ENCODE results near the gene PTPRK.
"Not testable (repeated sequence)": the region's sequence is repeated elsewhere in the genome, so short reads cannot be mapped to it uniquely, and the experiment has no call there.

The PTPRK gene

DNA sequence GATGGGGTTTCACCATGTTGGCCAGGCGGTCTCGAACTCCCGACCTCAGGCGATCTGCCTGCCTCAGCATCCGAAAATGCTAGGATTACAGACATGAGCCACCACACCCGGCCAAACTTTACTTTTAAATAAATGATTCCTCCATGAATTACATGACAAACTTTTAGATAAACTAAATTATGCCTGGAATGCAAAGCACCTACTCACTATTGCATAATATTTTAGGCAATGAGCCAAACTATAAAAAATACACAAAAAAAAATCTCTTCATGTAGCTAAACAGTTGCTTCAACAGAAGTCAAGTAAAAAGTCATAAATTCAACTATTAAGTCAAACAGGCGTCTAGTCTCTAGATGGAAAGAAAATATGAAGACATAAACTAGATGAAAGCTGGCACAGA lies 56.5 kb downstream of the PTPRK start:
- Histone ChIP-seq H3K4me2 (ENCODE audit: low read length) (no peak overlapping the region), H3K9ac (ENCODE audit: low read depth, low read length) (no peak overlapping the region), H3K4me1 (ENCODE audit: control insufficient read depth, insufficient read depth, low read length) (peaks cover 19% of the 10 kb centered on the region), H3K9me3 (replicated peaks; ENCODE audit: low read length) (no peaks in the 10 kb centered on the region), H3K4me3 (ENCODE audit: low read length) (no peak overlapping the region), H3K36me3 (ENCODE audit: insufficient read depth, low read length) (no peaks in the 10 kb centered on the region), H3K27me3 (ENCODE audit: control insufficient read depth, insufficient read depth, low read length) (no peaks in the 10 kb centered on the region)

DNA sequence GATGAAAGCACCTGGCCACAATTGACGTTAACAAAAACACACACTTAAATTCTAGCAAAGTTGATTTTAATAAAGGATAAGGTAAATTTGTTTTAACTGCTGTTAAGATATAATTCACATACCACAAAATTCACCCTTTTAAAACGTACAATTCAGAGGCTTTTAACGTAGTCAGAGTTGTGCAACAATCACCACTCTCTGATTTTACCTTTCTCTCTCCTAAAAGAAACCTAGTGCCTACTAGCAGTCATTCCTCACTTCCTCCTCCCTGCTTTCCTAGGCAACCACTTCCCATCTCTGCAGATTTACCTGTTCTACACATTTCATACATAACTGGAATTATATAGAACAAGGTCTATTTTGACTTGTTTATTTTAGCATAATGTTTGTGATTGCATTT lies 58.9 kb downstream of the PTPRK start:
- Histone ChIP-seq H3K4me3 (ENCODE audit: low read length) (no peak overlapping the region), H3K36me3 (ENCODE audit: insufficient read depth, low read length) (no peaks in the 10 kb centered on the region), H3K9me3 (replicated peaks; ENCODE audit: low read length) (no peaks in the 10 kb centered on the region), H3K4me2 (ENCODE audit: low read length) (no peak overlapping the region), H3K27me3 (ENCODE audit: control insufficient read depth, insufficient read depth, low read length) (no peaks in the 10 kb centered on the region), H3K4me1 (ENCODE audit: control insufficient read depth, insufficient read depth, low read length) (peaks cover 19% of the 10 kb centered on the region), H3K9ac (ENCODE audit: low read depth, low read length) (no peak overlapping the region)

DNA sequence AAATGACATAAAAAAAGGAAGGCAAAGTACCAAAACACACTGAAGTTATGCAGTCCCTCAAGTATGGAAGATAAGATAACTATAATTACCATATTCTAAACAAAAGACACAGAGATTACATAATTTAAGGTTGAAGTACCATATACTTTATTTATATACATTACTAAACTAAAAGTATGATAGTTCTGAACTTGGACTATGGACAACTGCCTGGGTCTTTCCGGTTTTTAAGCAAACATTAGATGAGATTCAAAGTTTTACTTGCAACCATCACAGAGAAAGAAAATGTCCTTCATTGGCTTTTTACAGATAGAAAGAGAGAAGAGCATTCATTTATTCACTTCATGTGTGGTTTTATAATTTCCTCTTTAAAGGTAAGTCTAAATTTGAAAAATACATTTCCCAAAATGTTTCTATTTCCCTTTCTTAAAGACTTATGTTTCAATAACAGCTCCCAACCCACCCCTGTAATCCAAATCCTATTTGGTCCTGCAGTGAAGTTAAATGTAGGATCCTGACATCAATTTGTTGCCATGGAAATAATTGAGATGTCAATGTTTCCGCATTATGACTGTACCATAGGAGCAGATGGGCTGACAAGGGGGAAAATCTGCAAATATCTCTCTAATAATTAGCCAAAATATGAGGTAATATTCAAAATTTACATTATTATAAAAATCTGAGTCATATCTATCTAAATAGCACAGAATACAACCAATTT lies 63.7 kb downstream of the PTPRK start:
- H3K4me3 ChIP-seq (ENCODE audit: low read length): no peak overlapping the region
- no peak overlapping the region for H3K9ac ChIP-seq (ENCODE audit: low read depth, low read length)
- no peaks in the 10 kb centered on the region for H3K27me3 ChIP-seq (ENCODE audit: control insufficient read depth, insufficient read depth, low read length)
- no peaks in the 10 kb centered on the region for H3K9me3 ChIP-seq (replicated peaks; ENCODE audit: low read length)
- no peak overlapping the region for H3K4me2 ChIP-seq (ENCODE audit: low read length)
- H3K36me3 ChIP-seq (ENCODE audit: insufficient read depth, low read length): no peaks in the 10 kb centered on the region
- H3K4me1 ChIP-seq (ENCODE audit: control insufficient read depth, insufficient read depth, low read length): no peaks in the 10 kb centered on the region

DNA sequence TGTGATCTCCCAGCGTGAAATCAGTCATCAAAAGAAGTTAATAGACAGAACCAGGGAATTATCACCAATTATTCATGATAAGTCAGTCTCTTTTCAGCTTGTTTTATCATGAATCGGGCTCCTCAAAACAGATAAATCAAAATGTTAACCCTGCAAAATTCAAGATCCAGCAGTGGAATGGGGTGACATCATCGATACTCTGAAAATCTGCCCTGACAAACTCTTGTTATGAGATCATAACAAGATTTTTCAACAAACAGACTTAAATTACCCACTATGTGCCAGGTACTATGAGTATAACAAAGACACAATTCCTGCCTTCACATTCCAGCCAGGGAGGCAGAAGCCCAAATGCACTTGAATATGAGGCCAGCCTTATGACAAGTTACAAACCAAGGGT lies 64.4 kb downstream of the PTPRK start:
- Histone ChIP-seq H3K36me3 (ENCODE audit: insufficient read depth, low read length) (no peaks in the 10 kb centered on the region), H3K9ac (ENCODE audit: low read depth, low read length) (no peak overlapping the region), H3K4me2 (ENCODE audit: low read length) (no peak overlapping the region), H3K27me3 (ENCODE audit: control insufficient read depth, insufficient read depth, low read length) (no peaks in the 10 kb centered on the region), H3K4me3 (ENCODE audit: low read length) (no peak overlapping the region), H3K4me1 (ENCODE audit: control insufficient read depth, insufficient read depth, low read length) (no peaks in the 10 kb centered on the region), H3K9me3 (replicated peaks; ENCODE audit: low read length) (no peaks in the 10 kb centered on the region)

DNA sequence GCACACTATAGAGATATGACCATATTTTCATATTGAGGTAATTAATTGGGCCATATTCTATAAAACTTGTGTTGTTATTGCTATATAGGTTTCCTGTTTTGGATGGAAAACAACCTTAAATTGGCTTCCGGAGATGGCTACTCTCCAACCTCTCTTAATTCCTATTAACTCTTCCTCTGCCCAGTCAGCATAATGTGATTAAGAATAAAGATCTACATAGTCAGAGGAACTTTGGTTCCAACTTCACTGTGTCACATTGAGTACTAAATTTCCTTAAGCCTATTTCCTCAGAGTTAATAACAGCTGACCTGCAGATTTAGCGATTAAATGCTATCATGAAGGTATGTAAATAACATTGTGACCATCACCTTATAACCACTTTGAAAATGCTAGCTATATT lies 67.7 kb downstream of the PTPRK start:
- Histone ChIP-seq H3K9ac (ENCODE audit: low read depth, low read length) (no peak overlapping the region), H3K36me3 (ENCODE audit: insufficient read depth, low read length) (no peaks in the 10 kb centered on the region), H3K4me1 (ENCODE audit: control insufficient read depth, insufficient read depth, low read length) (no peaks in the 10 kb centered on the region), H3K9me3 (replicated peaks; ENCODE audit: low read length) (no peaks in the 10 kb centered on the region), H3K27me3 (ENCODE audit: control insufficient read depth, insufficient read depth, low read length) (no peaks in the 10 kb centered on the region), H3K4me3 (ENCODE audit: low read length) (no peak overlapping the region), H3K4me2 (ENCODE audit: low read length) (no peak overlapping the region)

DNA sequence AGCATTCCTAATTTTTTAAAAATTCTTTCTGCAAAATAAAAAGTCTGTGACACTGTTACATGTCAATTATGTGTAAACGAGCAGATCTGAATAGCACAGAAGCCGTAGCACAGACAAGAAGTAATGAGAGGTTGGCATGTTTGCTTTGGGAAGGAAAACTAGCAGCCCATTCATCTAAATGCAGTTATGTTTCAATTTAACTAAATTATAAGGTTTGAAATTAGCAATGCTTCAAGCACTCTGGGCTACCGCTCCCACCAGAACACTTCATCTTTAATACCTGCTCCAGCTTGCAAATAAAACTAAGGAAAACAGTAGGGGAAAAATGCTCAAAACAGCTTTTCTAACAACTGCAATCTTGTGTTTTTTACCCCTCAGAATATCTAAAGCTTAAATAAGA lies 73.9 kb downstream of the PTPRK start:
- Histone ChIP-seq H3K9me3 (replicated peaks; ENCODE audit: low read length) (no peaks in the 10 kb centered on the region), H3K4me1 (ENCODE audit: control insufficient read depth, insufficient read depth, low read length) (no peaks in the 10 kb centered on the region), H3K9ac (ENCODE audit: low read depth, low read length) (no peak overlapping the region), H3K27me3 (ENCODE audit: control insufficient read depth, insufficient read depth, low read length) (no peaks in the 10 kb centered on the region), H3K4me3 (ENCODE audit: low read length) (no peak overlapping the region), H3K36me3 (ENCODE audit: insufficient read depth, low read length) (no peaks in the 10 kb centered on the region), H3K4me2 (ENCODE audit: low read length) (no peak overlapping the region)

DNA sequence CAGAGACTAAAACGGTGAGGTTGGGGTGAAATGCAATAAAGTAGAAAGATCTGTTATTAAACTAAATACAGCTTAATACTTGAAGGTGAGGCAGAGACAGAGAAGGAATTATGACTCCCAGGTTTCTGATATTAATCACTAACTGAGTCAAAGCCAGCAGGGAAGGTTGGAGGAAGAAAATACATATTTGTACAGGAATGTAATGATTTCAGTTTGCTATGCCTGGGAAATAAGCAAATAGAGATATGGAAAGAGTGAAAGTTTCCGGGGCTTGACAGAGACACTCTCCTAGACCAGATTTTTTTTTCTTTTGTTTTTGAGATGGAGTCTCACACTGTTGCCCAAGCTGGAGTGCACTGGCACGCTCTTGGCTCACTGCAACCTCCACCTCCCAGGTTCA lies 76.8 kb downstream of the PTPRK start:
- Histone ChIP-seq H3K9ac (ENCODE audit: low read depth, low read length) (no peak overlapping the region), H3K4me3 (ENCODE audit: low read length) (no peak overlapping the region), H3K36me3 (ENCODE audit: insufficient read depth, low read length) (no peaks in the 10 kb centered on the region), H3K9me3 (replicated peaks; ENCODE audit: low read length) (no peaks in the 10 kb centered on the region), H3K27me3 (ENCODE audit: control insufficient read depth, insufficient read depth, low read length) (no peaks in the 10 kb centered on the region), H3K4me2 (ENCODE audit: low read length) (no peak overlapping the region), H3K4me1 (ENCODE audit: control insufficient read depth, insufficient read depth, low read length) (peaks cover under 1% of the 10 kb centered on the region)

DNA sequence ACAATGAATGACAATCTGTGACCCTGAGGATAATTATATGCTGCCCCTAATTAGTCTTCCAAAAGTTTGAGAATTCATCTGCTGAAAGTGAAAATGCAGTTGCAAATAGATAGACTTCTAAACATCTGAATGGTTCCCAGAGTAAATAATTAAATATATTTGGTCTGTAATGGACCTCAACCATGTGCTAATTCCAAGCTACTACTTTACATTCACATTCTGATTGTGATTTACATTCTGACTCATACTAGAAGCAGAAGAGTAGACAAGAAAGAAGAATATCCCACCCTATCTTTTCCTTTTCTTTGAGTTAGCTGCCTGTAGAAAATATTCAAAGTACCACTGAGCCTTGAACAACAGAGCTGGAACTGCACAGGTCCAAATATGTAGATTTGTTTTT lies 80.8 kb downstream of the PTPRK start:
- Histone ChIP-seq H3K27me3 (ENCODE audit: control insufficient read depth, insufficient read depth, low read length) (no peaks in the 10 kb centered on the region), H3K4me2 (ENCODE audit: low read length) (no peak overlapping the region), H3K9me3 (replicated peaks; ENCODE audit: low read length) (no peaks in the 10 kb centered on the region), H3K36me3 (ENCODE audit: insufficient read depth, low read length) (no peaks in the 10 kb centered on the region), H3K9ac (ENCODE audit: low read depth, low read length) (no peak overlapping the region), H3K4me3 (ENCODE audit: low read length) (no peak overlapping the region), H3K4me1 (ENCODE audit: control insufficient read depth, insufficient read depth, low read length) (peaks cover 5% of the 10 kb centered on the region)

DNA sequence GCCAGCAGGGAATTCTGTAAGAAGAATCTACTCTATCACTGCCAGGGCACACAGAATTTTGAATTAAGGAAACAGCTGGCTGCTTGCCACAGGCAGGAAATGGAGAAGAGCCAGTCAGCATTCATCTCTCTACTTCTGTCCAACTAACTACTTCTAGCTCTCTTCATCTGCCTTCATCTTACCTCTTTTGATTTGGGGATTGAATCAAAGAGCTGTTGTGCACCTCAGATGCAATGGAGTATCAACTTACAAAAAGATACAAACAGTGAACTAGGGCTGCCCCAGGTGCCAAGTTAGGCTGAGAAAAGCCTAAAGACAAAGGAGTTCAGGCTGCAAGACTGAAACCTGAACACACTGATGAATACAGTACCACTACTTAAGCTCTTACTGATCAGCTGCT lies 82.0 kb downstream of the PTPRK start:
- Histone ChIP-seq H3K9me3 (replicated peaks; ENCODE audit: low read length) (no peaks in the 10 kb centered on the region), H3K27me3 (ENCODE audit: control insufficient read depth, insufficient read depth, low read length) (no peaks in the 10 kb centered on the region), H3K4me1 (ENCODE audit: control insufficient read depth, insufficient read depth, low read length) (peaks cover 5% of the 10 kb centered on the region), H3K36me3 (ENCODE audit: insufficient read depth, low read length) (no peaks in the 10 kb centered on the region), H3K4me3 (ENCODE audit: low read length) (no peak overlapping the region), H3K9ac (ENCODE audit: low read depth, low read length) (no peak overlapping the region), H3K4me2 (ENCODE audit: low read length) (no peak overlapping the region)

DNA sequence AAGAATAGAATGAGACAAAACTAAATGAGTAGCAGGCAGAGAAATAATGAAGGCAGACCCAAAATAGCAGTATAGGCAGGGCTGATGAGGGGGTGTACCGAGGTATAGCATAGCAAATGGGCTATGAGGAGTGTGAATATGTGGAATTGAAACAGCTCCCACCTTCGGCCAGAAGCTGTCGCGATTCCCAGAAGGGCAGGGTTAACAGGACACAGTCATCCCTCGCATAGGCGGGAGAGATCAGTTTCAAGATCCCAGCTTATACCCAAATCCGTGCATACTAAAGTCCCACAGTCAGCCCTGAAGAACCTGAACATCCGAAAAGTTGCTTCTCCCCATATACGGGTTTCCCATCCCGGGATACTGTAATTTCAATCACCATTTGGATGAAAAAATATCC lies 82.7 kb downstream of the PTPRK start:
- Histone ChIP-seq H3K4me3 (ENCODE audit: low read length) (no peak overlapping the region), H3K4me1 (ENCODE audit: control insufficient read depth, insufficient read depth, low read length) (peaks cover 5% of the 10 kb centered on the region), H3K27me3 (ENCODE audit: control insufficient read depth, insufficient read depth, low read length) (no peaks in the 10 kb centered on the region), H3K4me2 (ENCODE audit: low read length) (no peak overlapping the region), H3K9ac (ENCODE audit: low read depth, low read length) (no peak overlapping the region), H3K9me3 (replicated peaks; ENCODE audit: low read length) (no peaks in the 10 kb centered on the region), H3K36me3 (ENCODE audit: insufficient read depth, low read length) (no peaks in the 10 kb centered on the region)

DNA sequence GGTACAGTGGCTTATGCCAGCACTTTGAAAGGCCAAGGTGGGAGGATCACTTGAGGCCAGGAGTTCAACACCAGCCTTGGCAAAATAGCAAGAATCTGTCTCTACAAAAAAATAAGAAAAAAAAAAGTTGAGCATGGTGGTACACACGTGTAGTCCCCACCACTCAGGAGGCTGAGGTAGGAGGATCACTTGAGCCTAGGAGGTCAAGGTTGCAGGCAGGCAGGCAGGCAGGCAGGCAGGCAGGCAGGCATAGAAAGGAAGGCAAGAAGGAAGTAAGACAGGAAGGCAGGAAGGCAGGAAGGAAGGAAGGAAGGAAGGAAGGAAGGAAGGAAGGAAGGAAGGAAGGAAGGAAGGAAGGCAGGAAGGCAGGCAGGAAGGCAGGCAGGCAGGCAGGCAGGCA lies 85.6 kb downstream of the PTPRK start:
- not testable (repeated sequence) for H3K9ac ChIP-seq (ENCODE audit: low read depth, low read length); H3K9me3 ChIP-seq (replicated peaks; ENCODE audit: low read length); H3K27me3 ChIP-seq (ENCODE audit: control insufficient read depth, insufficient read depth, low read length); H3K36me3 ChIP-seq (ENCODE audit: insufficient read depth, low read length); H3K4me3 ChIP-seq (ENCODE audit: low read length); H3K4me2 ChIP-seq (ENCODE audit: low read length)
- peaks cover 13% of the 10 kb centered on the region for H3K4me1 ChIP-seq (ENCODE audit: control insufficient read depth, insufficient read depth, low read length)

DNA sequence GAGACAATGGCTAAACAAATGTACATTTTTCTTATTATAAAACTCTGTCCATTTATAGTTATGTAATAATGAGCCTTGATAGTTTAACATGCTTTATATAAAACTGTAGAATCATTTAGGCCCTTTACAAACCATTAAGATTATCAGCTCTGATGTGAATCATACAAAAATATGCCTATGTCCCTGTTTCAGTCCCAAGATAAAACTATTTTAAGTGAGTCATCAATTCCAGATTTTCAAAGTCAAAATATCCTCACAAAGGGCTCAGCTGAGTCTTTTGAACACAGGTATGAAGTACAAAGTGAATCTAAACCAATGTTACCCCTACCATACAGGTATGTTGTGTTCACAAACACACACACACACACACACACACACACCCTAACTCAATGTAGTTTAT lies 88.0 kb downstream of the PTPRK start:
- Histone ChIP-seq H3K4me1 (ENCODE audit: control insufficient read depth, insufficient read depth, low read length) (peaks cover 8% of the 10 kb centered on the region), H3K9me3 (replicated peaks; ENCODE audit: low read length) (no peaks in the 10 kb centered on the region), H3K36me3 (ENCODE audit: insufficient read depth, low read length) (no peaks in the 10 kb centered on the region), H3K4me3 (ENCODE audit: low read length) (no peak overlapping the region), H3K27me3 (ENCODE audit: control insufficient read depth, insufficient read depth, low read length) (no peaks in the 10 kb centered on the region), H3K4me2 (ENCODE audit: low read length) (no peak overlapping the region), H3K9ac (ENCODE audit: low read depth, low read length) (no peak overlapping the region)
